ENCODE results near the gene IFIT2. TPM values are rescaled to one million over a fixed set of nuclear protein-coding genes. Genes with fewer than 3 reads are reported as not detected.

IFIT2 gene
- polyA plus RNA-seq, 3 donors = 9.7 to 25.2 (median 15.5) TPM

DNA sequence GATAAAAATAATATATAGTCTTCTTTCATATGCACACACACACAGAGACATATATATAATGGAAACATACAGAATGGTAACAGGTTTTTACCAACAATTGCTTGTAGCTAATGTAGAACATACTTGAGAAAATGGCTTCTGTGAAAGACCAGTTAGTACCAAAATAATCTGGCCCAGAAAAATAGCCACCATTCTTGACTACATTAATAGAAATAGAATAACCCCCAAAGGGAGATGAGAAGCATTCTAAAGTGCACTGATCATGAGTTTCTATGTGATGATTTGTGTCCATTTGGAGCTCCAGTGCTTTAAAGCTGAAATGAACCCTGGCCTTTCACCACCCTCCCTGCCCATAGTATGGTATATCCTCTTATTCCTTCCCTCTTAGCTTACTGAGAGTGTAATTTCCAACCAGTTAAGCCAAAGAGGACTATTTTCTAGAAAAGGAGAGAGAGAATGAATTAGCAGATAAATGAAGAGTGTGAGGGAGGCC, 22.9 kb upstream of the IFIT2 start:
- TF ChIP-seq, protein P1, sequence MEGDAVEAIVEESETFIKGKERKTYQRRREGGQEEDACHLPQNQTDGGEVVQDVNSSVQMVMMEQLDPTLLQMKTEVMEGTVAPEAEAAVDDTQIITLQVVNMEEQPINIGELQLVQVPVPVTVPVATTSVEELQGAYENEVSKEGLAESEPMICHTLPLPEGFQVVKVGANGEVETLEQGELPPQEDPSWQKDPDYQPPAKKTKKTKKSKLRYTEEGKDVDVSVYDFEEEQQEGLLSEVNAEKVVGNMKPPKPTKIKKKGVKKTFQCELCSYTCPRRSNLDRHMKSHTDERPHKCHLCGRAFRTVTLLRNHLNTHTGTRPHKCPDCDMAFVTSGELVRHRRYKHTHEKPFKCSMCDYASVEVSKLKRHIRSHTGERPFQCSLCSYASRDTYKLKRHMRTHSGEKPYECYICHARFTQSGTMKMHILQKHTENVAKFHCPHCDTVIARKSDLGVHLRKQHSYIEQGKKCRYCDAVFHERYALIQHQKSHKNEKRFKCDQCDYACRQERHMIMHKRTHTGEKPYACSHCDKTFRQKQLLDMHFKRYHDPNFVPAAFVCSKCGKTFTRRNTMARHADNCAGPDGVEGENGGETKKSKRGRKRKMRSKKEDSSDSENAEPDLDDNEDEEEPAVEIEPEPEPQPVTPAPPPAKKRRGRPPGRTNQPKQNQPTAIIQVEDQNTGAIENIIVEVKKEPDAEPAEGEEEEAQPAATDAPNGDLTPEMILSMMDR (IDR thresholded peaks at IDR 0.05) = no peak
- Mint-ChIP-seq H3K9me3 (no peaks in the 10 kb centered on the region), H3K27ac (no peak overlapping the region), H3K4me1 (peaks cover 8% of the 10 kb centered on the region), H3K27me3 (ENCODE audit: low read depth in 3 of 3) (peaks cover 0 to 1% (median 0%) of the 10 kb centered on the region in 3 donors), H3K36me3 (no peaks in the 10 kb centered on the region), H3K4me3 (no peak overlapping the region)
- Histone ChIP-seq H3K4me3 (replicated peaks in 1 of 3; ENCODE audit: low read depth in 2 of 3, low read length in 3 of 3) (no peak overlapping the region), H3K27ac (ENCODE audit: low read depth in 1 of 2, low read length in 2 of 2) (no peak overlapping the region), H3K4me1 (ENCODE audit: control insufficient read depth in 1 of 2, insufficient read depth in 2 of 2, low read length in 2 of 2) (no peaks in the 10 kb centered on the region), H3K36me3 (replicated peaks in 1 of 2; ENCODE audit: control insufficient read depth in 1 of 2, insufficient read depth in 2 of 2, low read length in 2 of 2) (no peaks in the 10 kb centered on the region), H2AFZ (ENCODE audit: insufficient read depth, low read depth, low read length, poor library complexity, severe bottlenecking) (no peak overlapping the region), H3K79me2 (ENCODE audit: insufficient read depth, low read length) (no peaks in the 10 kb centered on the region), H3K9ac (ENCODE audit: insufficient read depth, low read length, poor library complexity, severe bottlenecking) (no peak overlapping the region), H3K27me3 (ENCODE audit: control insufficient read depth in 2 of 2, insufficient read depth in 2 of 2, low read length in 2 of 2) (no peaks in the 10 kb centered on the region), H3K4me2 (replicated peaks; ENCODE audit: extremely low read depth, low read length, poor library complexity, severe bottlenecking) (no peak overlapping the region), H3K9me3 (replicated peaks in 1 of 2; ENCODE audit: control insufficient read depth in 1 of 2, insufficient read depth in 1 of 2, low read length in 2 of 2) (no peaks in the 10 kb centered on the region), H4K20me1 (ENCODE audit: insufficient read depth, low read length) (no peaks in the 10 kb centered on the region)
- DNase-seq = no peak
- intact Hi-C loops (cut with micrococcal nuclease) = no loop called here

DNA sequence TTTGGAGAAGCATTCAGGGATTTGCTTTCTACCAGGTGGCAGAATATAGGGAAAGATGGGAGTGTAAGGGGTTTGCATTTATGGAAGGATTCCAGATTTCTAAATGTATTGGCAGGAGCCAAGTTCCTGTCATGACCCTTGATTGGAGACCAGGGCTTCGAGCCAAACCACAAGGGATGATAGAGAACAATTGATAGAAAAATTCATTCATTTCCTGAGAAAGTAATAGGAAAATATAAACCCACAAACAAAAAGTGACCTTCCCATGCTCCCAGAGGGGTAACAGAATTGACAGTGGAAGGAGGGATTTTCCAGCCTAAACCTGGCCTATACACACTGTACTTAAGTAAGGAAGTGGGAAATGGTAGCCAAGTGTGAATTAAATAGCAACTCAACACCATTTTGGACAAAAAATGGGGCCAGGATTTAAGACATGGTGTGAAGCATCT, 22.4 kb upstream of the IFIT2 start:
- H3K4me3 ChIP-seq (replicated peaks in 1 of 3; ENCODE audit: low read depth in 2 of 3, low read length in 3 of 3) = no peak overlapping the region
- no CpG with 5 or more reads among the region's 1 CpG for WGBS (ENCODE audit: insufficient coverage)
- no peak overlapping the region for H3K4me2 ChIP-seq (replicated peaks; ENCODE audit: extremely low read depth, low read length, poor library complexity, severe bottlenecking)
- Mint-ChIP-seq H3K27ac (no peak overlapping the region), H3K36me3 (no peaks in the 10 kb centered on the region), H3K4me1 (peaks cover 8% of the 10 kb centered on the region), H3K9me3 (no peaks in the 10 kb centered on the region), H3K4me3 (no peak overlapping the region), H3K27me3 (ENCODE audit: low read depth in 3 of 3) (peaks cover 0 to 1% (median 0%) of the 10 kb centered on the region in 3 donors)
- H3K4me1 ChIP-seq (ENCODE audit: control insufficient read depth in 1 of 2, insufficient read depth in 2 of 2, low read length in 2 of 2) = no peaks in the 10 kb centered on the region
- intact Hi-C loops (cut with micrococcal nuclease) = no loop called here
- H2AFZ ChIP-seq (ENCODE audit: insufficient read depth, low read depth, low read length, poor library complexity, severe bottlenecking) = no peak overlapping the region
- H3K27me3 ChIP-seq (ENCODE audit: control insufficient read depth in 2 of 2, insufficient read depth in 2 of 2, low read length in 2 of 2) = no peaks in the 10 kb centered on the region
- TF ChIP-seq, protein P1 (IDR thresholded peaks at IDR 0.05) = no peak
- H3K79me2 ChIP-seq (ENCODE audit: insufficient read depth, low read length) = no peaks in the 10 kb centered on the region
- H3K9me3 ChIP-seq (replicated peaks in 1 of 2; ENCODE audit: control insufficient read depth in 1 of 2, insufficient read depth in 1 of 2, low read length in 2 of 2) = no peaks in the 10 kb centered on the region
- no peak overlapping the region for H3K27ac ChIP-seq (ENCODE audit: low read depth in 1 of 2, low read length in 2 of 2)
- no peaks in the 10 kb centered on the region for H3K36me3 ChIP-seq (replicated peaks in 1 of 2; ENCODE audit: control insufficient read depth in 1 of 2, insufficient read depth in 2 of 2, low read length in 2 of 2)
- H3K9ac ChIP-seq (ENCODE audit: insufficient read depth, low read length, poor library complexity, severe bottlenecking) = no peak overlapping the region
- no peak for DNase-seq
- no peaks in the 10 kb centered on the region for H4K20me1 ChIP-seq (ENCODE audit: insufficient read depth, low read length)

Measured in CD14-positive monocyte (primary cell).